ENCODE results near the gene ZXDC. TPM values are rescaled to one million over a fixed set of nuclear protein-coding genes. Genes with fewer than 3 reads are reported as not detected.

The ZXDC gene
- total and polyA plus RNA-seq, 9 donors: 14.4 to 47.3 (median 32.7) TPM

- intact Hi-C loops (cut with DNase I): loop anchor here in 1 of 4 donors (10.0 kb wide), 1 partner anchor 942 kb away; no protein-coding TSS in a partner anchor
- 80 to 84% (median 82%) methylated on average over 12 of the region's 12 CpGs for WGBS, 3 donors
- peak in 1 of 5 donors; percentile 2 for DNase-seq
- Histone ChIP-seq H3K27ac (no peak overlapping the region), H3K4me1 (ENCODE audit: insufficient read depth) (no peaks in the 10 kb centered on the region), H3K36me3 (no peaks in the 10 kb centered on the region), H3K4me3 (no peak overlapping the region), H3K9me3 (no peaks in the 10 kb centered on the region), H3K27me3 (no peaks in the 10 kb centered on the region)
- TF ChIP-seq POLR2A (IDR thresholded peaks at IDR 0.05) (no peak), EP300 (IDR thresholded peaks at IDR 0.05) (no peak), CTCF (IDR thresholded peaks at IDR 0.05) (no peak)
These were observed 37.4 kb upstream of the ZXDC start for GRCh38 chr3:126512916-126513650.

GRCh38 chr3:126512026-126512425, 36.3 kb upstream of the ZXDC start:
- no peaks in the 10 kb centered on the region for H3K36me3 ChIP-seq
- no peak overlapping the region for H3K4me3 ChIP-seq
- intact Hi-C loops (cut with DNase I): loop anchor here in 1 of 4 donors (10.0 kb wide), 1 partner anchor 943 kb away; no protein-coding TSS in a partner anchor
- peak in 1 of 5 donors; percentile 21 for DNase-seq
- TF ChIP-seq POLR2A (IDR thresholded peaks at IDR 0.05): no peak
- no peak for TF ChIP-seq CTCF (IDR thresholded peaks at IDR 0.05)
- no peaks in the 10 kb centered on the region for H3K27me3 ChIP-seq
- H3K27ac ChIP-seq: no peak overlapping the region
- H3K9me3 ChIP-seq: no peaks in the 10 kb centered on the region
- 64 to 75% (median 68%) methylated on average over 7 of the region's 7 CpGs for WGBS, 3 donors
- H3K4me1 ChIP-seq (ENCODE audit: insufficient read depth): no peaks in the 10 kb centered on the region

GRCh38 chr3:126511291-126511690, 35.6 kb upstream of the ZXDC start:
- Histone ChIP-seq H3K4me1 (ENCODE audit: insufficient read depth) (no peaks in the 10 kb centered on the region), H3K36me3 (no peaks in the 10 kb centered on the region), H3K27me3 (no peaks in the 10 kb centered on the region), H3K9me3 (no peaks in the 10 kb centered on the region), H3K4me3 (no peak overlapping the region), H3K27ac (no peak overlapping the region)
- TF ChIP-seq POLR2A (IDR thresholded peaks at IDR 0.05) (no peak), EP300 (IDR thresholded peaks at IDR 0.05) (no peak), CTCF (IDR thresholded peaks at IDR 0.05) (no peak)
- WGBS, 3 donors: 70 to 75% (median 71%) methylated on average over 7 of the region's 7 CpGs
- DNase-seq: peak in 1 of 5 donors; percentile 6
- intact Hi-C loops (cut with DNase I): loop anchor here in 1 of 4 donors (10.0 kb wide), 1 partner anchor 944 kb away; no protein-coding TSS in a partner anchor

GRCh38 chr3:126510308-126510910, 34.7 kb upstream of the ZXDC start:
- H3K9me3 ChIP-seq: no peaks in the 10 kb centered on the region
- TF ChIP-seq CTCF (IDR thresholded peaks at IDR 0.05) (no peak), EP300 (IDR thresholded peaks at IDR 0.05) (no peak), POLR2A (IDR thresholded peaks at IDR 0.05) (no peak)
- no peaks in the 10 kb centered on the region for H3K4me1 ChIP-seq (ENCODE audit: insufficient read depth)
- H3K27me3 ChIP-seq: no peaks in the 10 kb centered on the region
- DNase-seq: peak in 1 of 5 donors; percentile 41
- no peak overlapping the region for H3K4me3 ChIP-seq
- intact Hi-C loops (cut with DNase I): loop anchor here in 1 of 4 donors (10.0 kb wide), 1 partner anchor 944 kb away; no protein-coding TSS in a partner anchor
- H3K36me3 ChIP-seq: no peaks in the 10 kb centered on the region
- no peak overlapping the region for H3K27ac ChIP-seq
- 44 to 61% (median 48%) methylated on average over 22 of the region's 22 CpGs for WGBS, 3 donors

All from ovary (tissue), 9 donors.